ENCODE measurements around the gene NOP16.

NOP16 gene

GRCh38 chr5:176388444-176389134 lies at the start of gene NOP16, which contains the start of gene HIGD2A:
Gene NOP16 (minus strand): TSS chr5:176388598. CDS start chr5:176388539, 59 bp downstream.
Gene HIGD2A (plus strand): TSS chr5:176388751. CDS start chr5:176388820, 69 bp downstream.
- DNase-seq, result peak; percentile 99 to 100

- no peak for DNase-seq
Observed at GRCh38 chr5:176436656-176437055, 48.3 kb upstream of the NOP16 start.

- DNase-seq, result no peak
Observed at GRCh38 chr5:176432707-176433106, 44.3 kb upstream of the NOP16 start.

GRCh38 chr5:176429972-176430371 lies 41.6 kb upstream of the NOP16 start:
- no peak for DNase-seq

GRCh38 chr5:176427971-176428370 lies 39.6 kb upstream of the NOP16 start:
- no peak for DNase-seq

- no peak for DNase-seq
Observed at GRCh38 chr5:176426876-176427275, 38.5 kb upstream of the NOP16 start.

GRCh38 chr5:176425791-176426190 lies 37.4 kb upstream of the NOP16 start:
- no peak for DNase-seq

GRCh38 chr5:176425138-176425537 lies 36.7 kb upstream of the NOP16 start:
- no peak for DNase-seq

GRCh38 chr5:176424181-176424580 lies 35.8 kb upstream of the NOP16 start:
- no peak for DNase-seq

- DNase-seq, result no peak
Observed at GRCh38 chr5:176420972-176421544, 32.7 kb upstream of the NOP16 start.

GRCh38 chr5:176420086-176420485 lies 31.7 kb upstream of the NOP16 start:
- no peak for DNase-seq

GRCh38 chr5:176418251-176418650 lies 29.9 kb upstream of the NOP16 start:
- DNase-seq, result no peak

- DNase-seq, result no peak
Observed at GRCh38 chr5:176416965-176417364, 28.6 kb upstream of the NOP16 start.

GRCh38 chr5:176415952-176416924 lies 27.8 kb upstream of the NOP16 start, which contains the start of gene CLTB:
Gene CLTB (minus strand): TSS chr5:176416539. CDS start chr5:176416363, 176 bp downstream.
- peak; percentile 60 to 72 for DNase-seq

- no peak for DNase-seq
Observed at GRCh38 chr5:176415240-176415951, 27.0 kb upstream of the NOP16 start.

GRCh38 chr5:176414704-176415103 lies 26.3 kb upstream of the NOP16 start:
- DNase-seq, result no peak

- no peak for DNase-seq
Observed at GRCh38 chr5:176413709-176414191, 25.4 kb upstream of the NOP16 start.

- no peak for DNase-seq
Observed at GRCh38 chr5:176413255-176413565, 24.8 kb upstream of the NOP16 start.

- no peak for DNase-seq
Observed at GRCh38 chr5:176412517-176413254, 24.3 kb upstream of the NOP16 start.

- DNase-seq, result no peak
Observed at GRCh38 chr5:176410486-176411180, 22.2 kb upstream of the NOP16 start.

GRCh38 chr5:176409765-176410164 lies 21.4 kb upstream of the NOP16 start:
- no peak for DNase-seq

All from bone marrow (tissue), 2 donors.